HG03045 (cell line): ENCODE results near the gene MRPS34.

ENCODE experiments used
- ATAC-seq: cut with Tn5 transposase; IDR thresholded peaks from one replicate; pipeline ENCODE4 v1.9.1; 2021; ENCODE audit warnings: mild to moderate bottlenecking, moderate library complexity; ENCODE audit not compliant: unreplicated experiment

Gene MRPS34

GRCh38 chr16:1771188-1771863 lies 1.6 kb downstream of the MRPS34 start, which contains the start of gene NME3:
Gene NME3, minus strand, starts transcription at chr16:1771543. Its CDS starts 9 bp downstream, at chr16:1771534.
- no peak for ATAC-seq

GRCh38 chr16:1770328-1771187 lies 2.4 kb downstream of the MRPS34 start:
- no peak for ATAC-seq

DNA sequence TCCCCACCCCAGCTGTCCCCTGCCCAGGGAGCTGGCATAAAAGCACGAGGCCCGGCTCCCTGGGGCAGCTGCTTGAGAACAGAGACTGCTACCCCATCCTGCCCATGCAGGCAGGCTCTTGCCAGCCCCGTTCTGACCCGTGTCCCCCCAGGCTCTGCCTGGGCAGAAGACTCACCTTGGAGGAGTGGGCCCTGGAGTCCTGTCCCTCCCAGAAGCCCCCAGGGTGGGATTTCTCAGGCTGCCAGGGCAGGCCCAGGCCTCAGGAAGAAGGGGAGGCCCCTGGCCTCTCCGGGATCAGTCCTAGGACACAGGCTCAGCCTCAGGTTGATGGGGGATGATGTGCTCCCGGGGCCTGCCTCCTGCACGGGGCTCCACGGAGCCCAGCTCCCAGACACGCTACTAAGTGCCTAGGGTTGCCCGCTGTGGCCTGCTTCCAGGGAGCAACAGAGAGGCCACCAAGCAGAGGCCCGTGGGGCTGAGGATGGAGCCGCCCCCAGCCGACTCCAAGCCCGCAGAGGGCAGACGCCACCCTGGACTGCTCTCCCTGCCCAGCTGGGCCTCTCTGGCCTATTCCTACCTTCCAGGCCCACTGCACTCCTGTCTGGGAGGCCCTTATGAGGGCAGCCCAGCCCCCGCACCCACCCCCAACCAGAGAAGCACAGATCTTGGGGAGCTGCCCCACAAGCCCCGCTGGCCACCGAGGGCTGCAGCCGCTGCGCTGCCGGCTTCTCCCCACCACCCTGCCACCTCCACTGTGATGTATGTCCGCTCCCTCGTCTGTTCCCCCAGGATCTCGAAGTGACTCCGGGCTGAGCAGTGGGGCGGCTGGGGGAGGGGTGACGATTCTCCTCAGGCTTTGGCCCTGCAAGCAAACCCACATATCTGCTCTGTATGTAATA lies 3.3 kb downstream of the MRPS34 start:
- no peak for ATAC-seq

GRCh38 chr16:1768767-1769401 lies 4.0 kb downstream of the MRPS34 start:
- ATAC-seq: no peak

DNA sequence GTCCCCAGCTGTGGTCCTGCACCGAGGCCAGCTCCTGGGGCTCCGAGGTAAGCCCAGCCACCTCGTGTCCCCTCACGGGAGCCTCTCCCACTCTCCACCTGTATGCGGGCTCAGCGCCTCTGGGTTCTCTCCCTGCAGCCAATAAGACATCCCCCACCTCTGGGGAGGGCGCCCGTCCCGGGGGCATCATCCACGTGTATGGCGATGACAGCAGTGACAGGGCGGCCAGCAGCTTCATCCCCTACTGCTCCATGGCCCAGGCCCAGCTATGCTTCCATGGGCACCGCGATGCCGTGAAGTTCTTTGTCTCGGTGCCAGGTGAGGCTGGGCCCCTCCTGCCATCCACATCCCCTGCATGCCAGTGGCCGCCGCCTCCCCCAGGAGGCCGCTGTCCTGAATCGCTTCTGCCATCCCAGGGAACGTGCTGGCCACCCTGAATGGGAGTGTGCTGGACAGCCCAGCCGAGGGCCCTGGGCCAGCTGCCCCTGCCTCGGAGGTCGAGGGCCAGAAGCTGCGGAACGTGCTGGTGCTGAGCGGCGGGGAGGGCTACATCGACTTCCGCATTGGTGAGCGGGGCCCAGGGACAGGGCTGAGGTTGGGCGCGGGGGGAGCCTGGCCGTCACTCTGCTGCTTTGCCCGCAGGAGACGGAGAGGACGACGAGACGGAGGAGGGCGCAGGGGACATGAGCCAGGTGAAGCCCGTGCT lies 4.7 kb downstream of the MRPS34 start:
- no peak for ATAC-seq

DNA sequence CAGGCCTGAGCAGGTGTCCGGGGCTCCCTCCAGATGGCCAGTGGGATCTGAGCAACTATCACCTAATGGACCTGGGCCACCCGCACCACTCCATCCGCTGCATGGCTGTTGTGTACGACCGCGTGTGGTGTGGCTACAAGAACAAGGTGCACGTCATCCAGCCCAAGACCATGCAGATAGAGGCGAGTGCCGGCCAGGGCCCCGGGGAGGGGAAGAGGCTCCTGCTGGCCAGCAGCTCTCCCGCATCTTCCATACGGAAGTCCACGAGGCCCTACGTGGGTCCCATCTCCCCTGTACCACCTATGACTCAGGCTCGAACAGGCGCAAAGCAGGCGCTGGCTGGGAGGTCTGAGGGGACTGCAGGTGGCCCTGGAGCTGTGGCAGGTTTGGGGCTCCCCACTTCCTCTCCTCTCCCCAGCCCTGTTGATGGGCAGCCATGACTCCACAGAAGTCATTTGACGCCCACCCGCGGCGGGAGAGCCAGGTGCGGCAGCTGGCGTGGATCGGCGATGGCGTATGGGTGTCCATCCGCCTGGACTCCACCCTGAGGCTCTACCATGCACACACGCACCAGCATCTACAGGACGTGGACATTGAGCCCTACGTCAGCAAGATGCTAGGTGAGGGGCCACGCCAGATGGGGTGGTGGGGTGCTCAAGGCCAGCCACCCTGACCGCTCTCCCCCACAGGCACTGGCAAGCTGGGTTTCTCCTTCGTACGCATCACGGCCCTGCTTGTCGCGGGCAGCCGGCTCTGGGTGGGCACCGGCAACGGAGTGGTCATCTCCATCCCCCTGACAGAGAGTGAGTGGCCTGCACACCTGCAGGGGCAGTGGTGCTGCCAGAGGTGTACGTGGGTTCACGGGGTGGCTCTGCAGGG lies 5.6 kb downstream of the MRPS34 start:
- no peak for ATAC-seq

DNA sequence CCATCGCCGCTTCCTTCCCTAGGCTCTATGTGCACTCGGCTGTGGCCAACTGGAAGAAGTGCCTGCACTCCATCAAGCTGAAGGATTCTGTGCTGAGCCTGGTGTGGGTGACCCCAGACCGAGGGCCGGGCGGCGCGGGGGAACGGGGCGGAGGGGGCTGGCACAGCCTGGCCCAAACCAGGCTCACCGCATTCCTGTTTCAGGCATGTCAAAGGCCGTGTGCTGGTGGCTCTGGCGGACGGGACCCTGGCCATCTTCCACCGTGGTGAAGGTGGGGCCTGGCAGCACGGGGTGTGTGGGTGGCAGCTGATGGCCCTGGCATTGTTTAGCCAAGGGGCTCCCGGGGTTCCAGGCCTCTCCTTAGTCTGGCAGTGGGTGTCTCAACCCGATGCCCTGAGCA lies 6.2 kb downstream of the MRPS34 start:
- no peak for ATAC-seq

DNA sequence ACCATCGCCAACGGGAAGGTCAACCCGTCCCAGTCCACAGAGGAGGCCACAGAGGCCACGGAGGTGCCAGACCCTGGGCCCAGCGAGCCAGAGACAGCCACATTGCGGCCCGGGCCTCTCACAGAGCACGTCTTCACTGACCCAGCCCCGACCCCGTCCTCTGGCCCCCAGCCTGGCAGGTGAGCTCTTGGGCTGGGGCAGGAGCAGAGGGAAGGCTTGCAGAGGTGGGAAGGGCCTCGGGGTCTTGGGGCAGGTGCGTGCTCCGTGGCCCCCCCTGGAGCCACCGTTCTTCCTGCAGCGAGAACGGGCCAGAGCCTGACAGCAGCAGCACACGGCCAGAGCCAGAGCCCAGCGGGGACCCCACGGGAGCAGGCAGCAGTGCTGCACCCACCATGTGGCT lies 6.7 kb downstream of the MRPS34 start:
- ATAC-seq: no peak

DNA sequence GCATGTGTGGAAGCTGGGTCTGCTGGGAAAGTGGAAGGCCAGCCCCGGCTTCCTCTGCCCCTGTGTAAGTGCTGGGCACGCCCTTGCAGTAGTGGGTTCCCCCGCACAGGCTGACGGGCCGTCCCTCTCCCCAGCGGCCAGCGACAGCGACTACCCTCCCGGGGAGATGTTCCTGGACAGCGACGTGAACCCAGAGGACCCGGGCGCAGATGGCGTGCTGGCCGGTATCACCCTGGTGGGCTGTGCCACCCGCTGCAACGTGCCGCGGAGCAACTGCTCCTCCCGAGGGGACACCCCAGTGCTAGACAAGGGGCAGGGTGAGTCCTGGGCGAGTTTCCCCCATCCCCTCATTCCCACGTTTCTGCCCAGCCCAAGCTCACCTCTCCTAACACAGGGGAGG lies 7.1 kb downstream of the MRPS34 start:
- ATAC-seq: no peak

DNA sequence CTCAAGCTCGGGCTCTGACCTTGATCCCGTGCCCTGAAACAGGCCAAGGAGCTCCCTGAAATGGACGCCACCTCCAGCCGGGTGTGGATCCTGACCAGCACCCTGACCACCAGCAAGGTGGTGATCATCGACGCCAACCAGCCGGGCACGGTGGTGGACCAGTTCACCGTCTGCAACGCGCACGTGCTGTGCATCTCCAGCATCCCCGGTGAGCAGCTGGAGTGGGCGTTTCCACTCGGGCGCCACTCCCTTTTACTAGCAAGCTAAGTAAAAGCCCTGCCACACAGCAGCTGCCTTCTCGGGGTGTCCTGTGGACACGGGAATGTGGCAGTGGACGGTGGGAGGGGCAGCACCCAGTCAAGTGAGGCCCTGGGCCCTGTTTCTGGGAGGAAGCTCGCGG lies 8.0 kb downstream of the MRPS34 start:
- no peak for ATAC-seq

GRCh38 chr16:1763521-1764511 lies 9.1 kb downstream of the MRPS34 start:
- ATAC-seq: no peak

- no peak for ATAC-seq
Observed at GRCh38 chr16:1762879-1763520, 9.9 kb downstream of the MRPS34 start.

DNA sequence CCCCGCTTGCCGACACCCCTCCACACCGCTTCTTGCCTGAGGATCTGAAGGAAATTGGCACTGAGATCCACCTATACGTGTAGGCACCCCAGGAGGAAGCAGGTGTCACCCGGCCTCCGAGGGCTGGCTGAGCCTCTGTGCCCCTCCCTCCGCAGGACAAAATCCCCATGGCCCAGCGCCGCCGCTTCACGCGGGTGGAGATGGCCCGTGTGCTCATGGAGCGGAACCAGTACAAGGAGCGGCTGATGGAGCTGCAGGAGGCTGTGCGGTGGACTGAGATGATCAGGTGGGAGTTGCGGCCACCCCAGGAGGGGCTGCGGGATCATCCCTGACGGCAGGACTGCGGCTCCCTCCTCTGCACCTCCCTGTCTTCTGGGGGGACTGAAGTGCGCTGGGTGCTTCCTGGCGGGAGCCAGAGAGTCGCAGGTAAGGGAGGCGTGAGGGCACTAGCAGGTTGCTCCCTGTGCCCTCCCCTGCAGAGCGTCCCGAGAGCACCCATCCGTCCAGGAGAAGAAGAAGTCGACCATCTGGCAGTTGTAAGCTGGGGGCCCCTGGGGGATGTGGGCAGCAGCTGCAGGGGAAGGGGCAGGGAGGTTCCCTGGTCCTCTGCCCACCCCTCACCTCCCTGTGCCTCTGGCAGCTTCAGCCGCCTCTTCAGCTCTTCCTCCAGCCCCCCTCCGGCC lies 10.6 kb downstream of the MRPS34 start:
- ATAC-seq: no peak

DNA sequence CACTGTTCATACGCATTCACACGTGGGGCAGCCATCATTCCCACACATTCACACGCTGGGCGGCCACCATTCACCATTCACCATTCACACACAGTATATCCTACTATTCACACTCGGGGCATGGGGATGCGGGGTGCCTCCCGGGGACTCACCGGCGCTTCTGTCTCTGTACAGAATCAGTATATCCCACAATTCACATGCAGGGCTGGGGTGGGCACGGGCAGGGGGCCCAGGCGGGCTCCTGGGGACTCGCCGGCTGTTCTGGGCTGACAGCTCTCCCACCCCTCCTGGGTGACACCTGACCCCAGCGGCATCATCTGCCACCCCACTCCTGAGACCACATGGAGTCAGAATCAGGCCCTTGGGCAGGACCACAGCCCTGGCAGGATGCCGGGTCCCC lies 11.2 kb downstream of the MRPS34 start:
- no peak for ATAC-seq

DNA sequence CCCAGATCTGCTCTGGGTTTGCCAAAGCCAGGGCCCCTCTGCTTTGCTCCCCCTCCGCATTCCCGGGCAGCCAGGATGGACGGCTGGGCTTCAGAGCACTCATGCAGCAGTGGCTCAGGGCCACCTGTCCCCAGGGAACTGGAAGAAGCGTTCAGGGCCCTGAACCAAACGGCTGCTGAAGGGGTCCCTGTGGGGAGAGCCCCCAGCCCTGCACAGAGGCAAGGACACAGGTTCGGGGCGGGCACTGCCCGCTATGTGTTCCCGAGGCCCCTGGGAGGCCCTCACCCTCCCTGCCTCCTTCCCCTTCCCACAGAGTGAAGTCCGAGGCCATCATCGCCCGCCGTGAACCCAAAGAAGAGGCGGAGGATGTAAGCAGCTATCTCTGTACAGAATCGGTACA lies 12.0 kb downstream of the MRPS34 start:
- ATAC-seq: no peak

DNA sequence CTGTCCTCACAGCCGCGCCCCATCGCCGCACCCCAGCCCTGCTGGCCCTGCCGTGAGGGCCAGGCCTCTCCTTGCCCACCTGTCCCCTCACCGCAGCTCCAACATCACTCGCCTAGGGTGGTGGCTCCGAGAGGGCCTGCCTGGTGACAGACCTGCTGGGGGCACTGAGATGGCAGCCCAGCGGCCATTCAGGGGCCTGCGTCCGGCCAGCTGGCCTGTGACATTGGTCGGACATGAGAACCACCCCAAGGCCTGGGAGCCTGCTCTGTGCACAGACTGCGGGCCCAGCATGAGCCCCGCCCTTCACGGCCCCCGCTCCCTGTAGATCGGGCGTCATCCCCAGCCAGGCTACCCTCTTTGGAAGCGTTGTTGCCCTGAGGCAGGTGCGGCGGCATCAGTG lies 13.4 kb downstream of the MRPS34 start:
- ATAC-seq: no peak

GRCh38 chr16:1758923-1759322 lies 14.0 kb downstream of the MRPS34 start:
- ATAC-seq: no peak
